ENCODE results near the gene CPSF4.
"Not testable (repeated sequence)": the region's sequence is repeated elsewhere in the genome, so short reads cannot be mapped to it uniquely, and the experiment has no call there.

The CPSF4 gene

DNA sequence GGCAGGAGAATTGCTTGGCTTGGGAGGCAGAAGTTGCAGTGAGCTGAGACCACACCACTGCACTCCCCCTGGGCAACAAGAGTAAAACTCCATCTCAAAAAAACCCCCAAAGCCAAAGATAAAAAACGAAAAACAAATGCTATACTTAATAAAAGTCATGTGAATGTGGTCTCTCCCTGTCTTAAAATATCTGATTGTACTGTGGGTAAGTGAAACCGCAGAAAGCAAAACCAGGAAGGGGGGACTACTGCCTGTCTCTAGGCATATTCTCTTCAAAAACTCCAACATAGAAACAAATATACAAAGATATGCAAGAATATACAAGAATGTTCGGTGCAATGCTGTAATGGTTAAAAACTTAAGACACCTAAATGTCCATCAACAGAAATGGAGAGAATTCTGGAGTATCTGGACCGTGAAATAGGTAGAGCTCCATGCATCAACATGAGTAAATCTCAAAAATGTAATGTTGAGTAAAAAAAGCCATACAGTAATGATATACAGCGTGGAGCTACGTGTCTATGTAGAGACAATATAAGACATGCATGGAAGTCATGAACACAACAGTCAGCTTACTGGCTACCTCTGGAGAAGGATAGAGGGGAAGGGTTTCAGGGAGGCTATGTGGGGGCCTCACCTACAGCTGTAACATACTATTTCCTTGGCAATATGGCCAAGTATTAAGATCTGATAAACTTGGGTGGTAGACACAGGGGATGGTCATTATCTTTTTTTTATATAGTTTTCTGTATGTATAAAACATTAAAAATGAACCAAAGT is 59.2 kb downstream of the CPSF4 start:
- no peak for DNase-seq

GRCh38 chr7:99498546-99498944 is 59.8 kb downstream of the CPSF4 start:
- no peak for DNase-seq

GRCh38 chr7:99499371-99499720 is 60.6 kb downstream of the CPSF4 start:
- no peak for DNase-seq

DNA sequence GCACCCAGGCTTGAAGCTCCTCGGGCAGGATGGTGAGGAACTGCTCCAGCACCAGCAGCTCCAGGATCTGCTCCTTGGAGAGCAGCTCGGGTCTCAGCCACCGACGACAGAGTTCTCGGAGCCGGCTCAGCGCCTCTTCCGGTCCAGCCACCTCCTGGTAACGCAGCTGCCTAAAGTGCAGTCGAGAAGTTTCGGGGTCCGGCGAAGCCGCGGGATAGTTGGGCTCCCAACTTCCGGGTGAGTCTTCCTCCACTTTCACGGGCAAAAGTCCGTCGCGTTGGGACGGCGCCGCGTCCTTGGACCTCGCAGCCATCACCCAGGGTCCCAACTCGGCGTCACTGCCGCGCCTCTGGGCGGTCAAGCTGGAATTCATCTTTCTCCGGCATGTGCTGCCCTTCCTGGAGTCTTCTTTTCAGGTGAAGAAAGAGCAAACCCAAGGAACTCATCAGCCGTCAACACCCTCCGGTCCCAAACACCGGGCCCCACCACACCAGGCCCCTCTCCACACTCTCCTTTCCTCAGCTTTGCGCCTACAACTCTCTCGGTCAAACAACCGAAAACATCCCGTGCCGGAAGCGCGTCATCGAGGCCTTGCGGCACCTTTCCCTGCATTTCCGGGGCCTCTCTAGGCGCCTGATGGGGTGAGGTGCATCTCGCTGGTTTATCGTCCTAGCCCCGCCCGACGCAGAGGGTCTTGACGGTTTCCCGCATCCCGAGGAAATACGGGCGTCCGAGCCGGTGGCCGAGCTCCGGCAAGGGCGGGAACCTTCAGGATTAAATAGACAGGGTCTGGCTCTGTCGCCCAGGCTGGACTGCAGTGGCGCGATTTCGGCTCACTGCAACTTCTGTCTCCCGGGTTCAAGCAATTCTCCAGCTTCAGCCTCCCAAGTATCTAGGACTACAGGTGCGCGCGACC is 61.2 kb downstream of the CPSF4 start, which contains the start of gene ZNF394:
Gene ZNF394, minus strand, starts transcription at position 561 of the 916 bp plus-strand sequence. Its CDS starts 188 bp downstream, at position 373.
- peak; percentile 93 for DNase-seq

- no peak for DNase-seq
Measured at GRCh38 chr7:99500637-99501009, 61.9 kb downstream of the CPSF4 start.

GRCh38 chr7:99501236-99501635 is 62.5 kb downstream of the CPSF4 start:
- not testable (repeated sequence) for DNase-seq

GRCh38 chr7:99504281-99504602 is 65.5 kb downstream of the CPSF4 start:
- DNase-seq, result no peak

GRCh38 chr7:99504603-99505323 is 66.0 kb downstream of the CPSF4 start, which contains the start of gene ZKSCAN5:
Gene ZKSCAN5 (plus strand): TSS chr7:99504662. CDS start chr7:99506045, 1,383 bp downstream.
- DNase-seq, result peak; percentile 98

- DNase-seq, result no peak
Measured at GRCh38 chr7:99505324-99505662, 66.5 kb downstream of the CPSF4 start.
